Measurements from ENCODE around the gene PLA2G6. TPM values are rescaled to one million over a fixed set of nuclear protein-coding genes. Genes with fewer than 3 reads are reported as not detected.

Gene PLA2G6
- total and polyA plus RNA-seq, 2 of the 13 experiments (the other 11 are each of a cell fraction or from before 2014, with no cell fraction given): 4.8 to 11.5 TPM

GRCh38 chr22:38079804-38080203, 101.8 kb downstream of the PLA2G6 start:
- DNase-seq (ENCODE audit: low spot score) (no peak), FAIRE-seq (no peak), ATAC-seq (no peak)
- no peaks in the 10 kb centered on the region for H3K9me3 ChIP-seq (ENCODE audit: low read length)
- H3K27me3 ChIP-seq (ENCODE audit: control insufficient read depth in 1 of 2, insufficient read depth in 2 of 2, low read length in 2 of 2): no peaks in the 10 kb centered on the region
- H3K4me3 ChIP-seq (replicated peaks in 1 of 3; ENCODE audit: insufficient read depth in 1 of 3, low read depth in 2 of 3, low read length in 3 of 3): no peak overlapping the region
- H2AFZ ChIP-seq (ENCODE audit: low read length): no peak overlapping the region
- intact Hi-C loops (cut with micrococcal nuclease; ENCODE audit: unreplicated experiment): no loop called here
- 74% methylated on average over 6 of the region's 7 CpGs for WGBS (ENCODE audit: low lambda C conversion rate)
- no peak overlapping the region for H3K27ac ChIP-seq (ENCODE audit: extremely low read length, insufficient read depth, low read length)
- no peak overlapping the region for H3K4me2 ChIP-seq (ENCODE audit: low read depth, low read length)
- TF ChIP-seq TSC22D2 (CRISPR knock-in tag; IDR thresholded peaks at IDR 0.05; ENCODE audit: borderline replicate concordance) (no peak), KDM1A (CRISPR knock-in tag; IDR thresholded peaks at IDR 0.05) (no peak), MLLT10 (CRISPR knock-in tag; IDR thresholded peaks at IDR 0.05) (no peak), ZNF207 (IDR thresholded peaks at IDR 0.05; ENCODE audit: borderline replicate concordance) (no peak), JUND (CRISPR knock-in tag; IDR thresholded peaks at IDR 0.05) (no peak), ZBTB10 (CRISPR knock-in tag; IDR thresholded peaks at IDR 0.05; ENCODE audit: borderline replicate concordance) (no peak), ZMAT3 (CRISPR knock-in tag; conservative IDR thresholded peaks at IDR 0.05) (no peak), NBN (conservative IDR thresholded peaks at IDR 0.05) (no peak), MBD4 (IDR thresholded peaks at IDR 0.05; ENCODE audit: borderline replicate concordance, low read length) (no peak), KLF6 (CRISPR knock-in tag; IDR thresholded peaks at IDR 0.05) (no peak)
- no peaks in the 10 kb centered on the region for H3K79me2 ChIP-seq (ENCODE audit: insufficient read depth, low read length)
- ChIA-PET POLR2A (no interaction called here), CTCF (ENCODE audit: low intra/inter-chr PET ratio, low total read pairs) (no interaction called here)
- no peaks in the 10 kb centered on the region for H4K20me1 ChIP-seq (ENCODE audit: insufficient read depth, low read length)
- BruUV-seq (replicated peaks): no TSS peak
- in situ Hi-C loops (cut with HindIII; ENCODE audit: extremely low pct_ligation_motif_present, low pct_unique_long_range_greater_than_20kb): no loop called here
- H3K4me1 ChIP-seq (ENCODE audit: insufficient read depth, low read length): no peaks in the 10 kb centered on the region
- H3K9ac ChIP-seq (ENCODE audit: insufficient read depth, low read depth, low read length): no peak overlapping the region
- peaks cover 1 to 2% of the 10 kb centered on the region in 2 experiments; a peak in 2 of 5 replicates for H3K36me3 ChIP-seq (replicated peaks in 1 of 2; ENCODE audit: control insufficient read depth in 1 of 2, insufficient read depth in 2 of 2, low read length in 2 of 2)
